ENCODE measurements around the gene NAGLU.
A peak's percentile ranks its signal among the peaks of the same experiment; 100 is the strongest.

- TF ChIP-seq POLR2A (IDR thresholded peaks at IDR 0.05; ENCODE audit: low read length) (peak; percentile 36), GATA1 (IDR thresholded peaks at IDR 0.05; ENCODE audit: low read depth, low read length) (no peak)
Observed at GRCh38 chr17:42566883-42567573, 31.0 kb downstream of the NAGLU start, which contains the start of gene MLX.
